K562 (cell line): ENCODE measurements around the gene AGFG2. TPM values are rescaled to one million over a fixed set of nuclear protein-coding genes. Genes with fewer than 3 reads are reported as not detected.
A peak's percentile ranks its signal among the peaks of the same experiment; 100 is the strongest.
"Not testable (repeated sequence)": the region's sequence is repeated elsewhere in the genome, so short reads cannot be mapped to it uniquely, and the experiment has no call there.

ENCODE experiments used
- ATAC-seq: fragments of 200-7000 bp; cut with Tn5 transposase; 3 replicates; pipeline ENCODE4 v1.9.1; 2020; ENCODE audit warnings: moderate library complexity
- BruUV-seq: library from RNA; stranded (reverse); fragments of 400-500 nt; replicated peaks from 2 replicates; lab custom pipeline; 2021; lab: Mats Ljungman, UMichigan
- CTCF ChIA-PET: fragments of 300-600 bp; formaldehyde crosslinking; extraction: SDS; loops from one replicate; lab custom pipeline; 2021; ENCODE audit warnings: low intra/inter-chr PET ratio; lab: Yijun Ruan, JAX
- POLR2A ChIA-PET: fragments of 300-600, 350-650 bp; sonication (Branson Sonifier 250); formaldehyde crosslinking; extraction: SDS; loops from one replicate; lab custom pipeline; 2021; ENCODE audit warnings: antibody characterized with exemption, inconsistent platforms; lab: Yijun Ruan, JAX
- DNase-seq, 4 experiments: peaks; one replicate each; pipeline versions ENCODE4 v3.0.0 to v3.0.0-alpha.2; 2011 to 2018; ENCODE audit warnings: low spot score in 3 of 4, mixed read lengths in 3 of 4; ENCODE audit errors: extremely low read depth in 1 of 4
- FAIRE-seq: peaks from 2 replicates; lab custom pipeline; 2011; peaks lifted over from hg19 to GRCh38; lab: Jason Lieb, UNC
- H2AFZ ChIP-seq: 2 replicates; pipeline ENCODE4 v1.6.0; 2011; ENCODE audit warnings: low read depth, low read length, control low read depth, inconsistent platforms
- H3K27ac ChIP-seq: fragments of 200-600 bp; 3 replicates; pipeline ENCODE4 v1.8.0; 2011; ENCODE audit warnings: low read depth, mild to moderate bottlenecking, control low read depth, inconsistent platforms, low read length, moderate library complexity, mixed read lengths; ENCODE audit errors: extremely low read depth
- H3K27me3 ChIP-seq, 2 experiments: fragments of 300-600 bp in 1 of 2; 2 replicates in 1 of 2; 3 replicates in 1 of 2; pipeline versions ENCODE4 v1.6.0 to v1.8.0; 2011; ENCODE audit warnings: inconsistent platforms in 2 of 2, low read length in 2 of 2, mild to moderate bottlenecking in 1 of 2, mixed read lengths in 1 of 2, moderate library complexity in 1 of 2; ENCODE audit not compliant: control insufficient read depth in 2 of 2, insufficient read depth in 2 of 2
- H3K36me3 ChIP-seq: fragments of 300-600 bp; 3 replicates; pipeline ENCODE4 v1.8.0; 2011; ENCODE audit warnings: mild to moderate bottlenecking, low read length, inconsistent platforms; ENCODE audit not compliant: control insufficient read depth, insufficient read depth
- H3K4me1 ChIP-seq, 2 experiments: fragments of 200-600 bp in 1 of 2; replicated peaks in 1 of 2; 2 replicates in 1 of 2; 3 replicates in 1 of 2; pipeline versions ENCODE4 v1.5.1 to v1.8.0; 2011; ENCODE audit warnings: inconsistent platforms in 2 of 2, low read length in 2 of 2, mild to moderate bottlenecking in 1 of 2, mixed read lengths in 1 of 2, moderate library complexity in 1 of 2; ENCODE audit not compliant: control insufficient read depth in 2 of 2, insufficient read depth in 2 of 2
- H3K4me2 ChIP-seq: 2 replicates; pipeline ENCODE4 v1.6.1; 2011; ENCODE audit warnings: low read length, control low read depth, inconsistent platforms, mixed read lengths; ENCODE audit not compliant: insufficient read depth
- H3K4me3 ChIP-seq: fragments of 200-600 bp; sonication (generic), shearing (Covaris generic); 2 replicates; pipeline ENCODE4 v1.5.1; 2016; ENCODE audit warnings: control low read depth, inconsistent platforms
- H3K79me2 ChIP-seq: fragments of 200-600 bp; 3 replicates; pipeline ENCODE4 v1.8.0; 2011; ENCODE audit warnings: low read length, inconsistent platforms; ENCODE audit not compliant: control insufficient read depth, insufficient read depth
- H3K9ac ChIP-seq, 2 experiments: 2 replicates each; pipeline versions ENCODE4 v1.6.0 to v1.6.1; 2011; ENCODE audit warnings: low read depth in 2 of 2, low read length in 2 of 2, control low read depth in 1 of 2, inconsistent platforms in 1 of 2, mild to moderate bottlenecking in 1 of 2, mixed read lengths in 1 of 2; ENCODE audit not compliant: insufficient read depth in 1 of 2
- H3K9me1 ChIP-seq: one replicate; pipeline ENCODE4 v1.6.0; 2011; ENCODE audit warnings: inconsistent platforms, mild to moderate bottlenecking, low read length, moderate library complexity; ENCODE audit not compliant: control insufficient read depth, insufficient read depth
- H3K9me3 ChIP-seq: replicated peaks from 2 replicates; pipeline ENCODE4 v1.5.1; 2011; ENCODE audit warnings: low read depth, low read length, inconsistent platforms; ENCODE audit not compliant: control insufficient read depth, insufficient read depth
- H4K20me1 ChIP-seq: replicated peaks from 2 replicates; pipeline ENCODE4 v1.6.1; 2011; ENCODE audit warnings: low read length, inconsistent platforms, mixed read lengths; ENCODE audit not compliant: control insufficient read depth, insufficient read depth
- CBFA2T2 ChIP-seq: fragments of 450-650 bp; conservative IDR thresholded peaks from 2 replicates; pipeline ENCODE4 v1.6.1; 2017; ENCODE audit warnings: mild to moderate bottlenecking
- CEBPB ChIP-seq: fragments of 450-650 bp; IDR thresholded peaks from 2 replicates; pipeline ENCODE4 v1.6.1; 2016; ENCODE audit warnings: missing genetic modification characterization, missing compliant biosample characterization
- CXXC5 ChIP-seq: fragments of 250-450 bp; sonication (Bioruptor Pico); IDR thresholded peaks from 2 replicates; pipeline ENCODE4 v1.8.0; 2022; ENCODE audit warnings: inconsistent platforms, mild to moderate bottlenecking, moderate library complexity
- NONO ChIP-seq, 2 experiments: fragments of 200-400 bp in 1 of 2; fragments of 450-650 bp in 1 of 2; formaldehyde crosslinking in 1 of 2; IDR thresholded peaks; 2 replicates each; pipeline ENCODE4 v1.6.1; 2017; ENCODE audit warnings: low read depth in 2 of 2, mild to moderate bottlenecking in 2 of 2, moderate library complexity in 2 of 2, low read length in 1 of 2
- U2AF1 ChIP-seq: fragments of 200-400 bp; formaldehyde crosslinking; optimal IDR thresholded peaks from 2 replicates; pipeline ENCODE3; 2017; ENCODE audit warnings: mild to moderate bottlenecking, low read depth, low read length, moderate library complexity
- ZNF311 ChIP-seq: fragments of 250-450 bp; sonication (Bioruptor Pico); IDR thresholded peaks from 2 replicates; pipeline ENCODE4 v1.4.0; 2020; ENCODE audit warnings: mild to moderate bottlenecking, moderate library complexity
- ZNF354B ChIP-seq: fragments of 250-450 bp; sonication (Bioruptor Pico); IDR thresholded peaks from 2 replicates; pipeline ENCODE4 v1.4.0; 2020
- WGBS: fragments of 100-300 bp; shearing (Covaris generic); methylation state at CpG from one replicate; pipeline ENCODE4 v1.1.6; 2016; ENCODE audit warnings: low coverage, mixed read lengths; ENCODE audit not compliant: insufficient coverage; ENCODE audit errors: missing lambda C conversion rate; 5-methylcytosine and 5-hydroxymethylcytosine counted together
- in situ Hi-C: fragments of 300-500 bp; cut with MboI; formaldehyde crosslinking; loops from 4 replicates; pipeline ENCODE4 v1.15.0; 2018; ENCODE audit warnings: inconsistent platforms, mixed read lengths
- intact Hi-C: fragments of 100-400 bp; cut with micrococcal nuclease; formaldehyde crosslinking; loops from 2 replicates; pipeline ENCODE4 v1.14.2; 2022
- polyA plus RNA-seq, 8 experiments: library from polyadenylated mRNA; depleted of rRNA in 4 of 8; stranded (reverse) in 5 of 8; unstranded in 3 of 8; fragments of >200 nt; fragmentation: Nextera tagmentation in 2 of 8; fragmentation: Illumina TruSeq in 1 of 8; extraction: Ambion mirVana in 2 of 8; extraction: Trizol in 1 of 8; gene quantifications; 2 replicates each; pipeline versions ENCODE4 v1.2.1 to v1.2.3, GENCODE V29; 2011 to 2014; ENCODE audit warnings: inconsistent platforms in 1 of 8, missing spikeins in 1 of 8
- total RNA-seq, 7 experiments: library from RNA; depleted of rRNA in 6 of 7; stranded (reverse); fragments of >200 nt in 6 of 7; fragmentation: Illumina TruSeq in 2 of 7; extraction: Trizol in 2 of 7; gene quantifications; 2 replicates each; pipeline versions ENCODE4 v1.2.1 to v1.2.3, GENCODE V29; 2011 to 2021; ENCODE audit warnings: low replicate concordance in 1 of 7
- TF ChIP-seq, protein P1 (sequence below), 2 experiments: fragments of 250-450 bp in 1 of 2; fragments of 450-650 bp in 1 of 2; sonication (Bioruptor Pico) in 1 of 2; IDR thresholded peaks; 2 replicates each; pipeline versions ENCODE4 v1.6.1 to v1.8.0; 2016 to 2021; ENCODE audit warnings: mild to moderate bottlenecking in 2 of 2, moderate library complexity in 2 of 2, missing compliant biosample characterization in 1 of 2, missing genetic modification characterization in 1 of 2
- TF ChIP-seq, protein P2 (sequence below): fragments of 450-650 bp; IDR thresholded peaks from 2 replicates; pipeline ENCODE4 v1.6.1; 2016; ENCODE audit warnings: borderline replicate concordance
- TF ChIP-seq, protein P3 (sequence below), 3 experiments: IDR thresholded peaks in 2 of 3; conservative IDR thresholded peaks in 1 of 3; 2 replicates each; pipeline ENCODE4 v1.5.1; 2011 to 2012; ENCODE audit warnings: low read length in 3 of 3, mild to moderate bottlenecking in 3 of 3, control low read depth in 2 of 3, improper control_type of control experiment in 1 of 3, inconsistent platforms in 1 of 3, low read depth in 1 of 3, mixed read lengths in 1 of 3, moderate library complexity in 1 of 3; ENCODE audit not compliant: insufficient read depth in 2 of 3

The AGFG2 gene
- total and polyA plus RNA-seq, 9 of the 15 experiments (the other 6 are each of a cell fraction or from before 2014, with no cell fraction given) = 0.31 to 23.1 (median 6.5) TPM

DNA sequence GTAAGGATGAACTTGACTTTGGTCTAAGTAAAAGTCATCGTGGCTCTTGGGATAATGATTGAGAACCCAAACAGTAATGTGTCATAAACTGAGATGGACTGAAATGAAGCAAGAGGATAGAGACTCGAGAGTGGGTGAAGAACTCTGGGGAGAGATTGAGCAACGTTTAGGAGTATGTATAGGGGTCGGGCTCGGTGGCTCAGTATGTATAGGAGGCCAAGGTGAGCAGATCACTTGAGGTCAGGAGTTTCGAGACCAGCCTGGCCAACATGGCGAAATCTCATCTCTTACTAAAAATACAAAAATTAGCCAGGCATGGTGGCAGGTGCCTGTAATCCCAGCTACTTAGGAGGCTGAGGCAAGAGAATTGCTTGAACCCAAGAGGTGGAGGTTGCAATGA lies 2.3 kb downstream of the AGFG2 start:
- H3K9me1 ChIP-seq, H3K27ac ChIP-seq, BruUV-seq, H3K36me3 ChIP-seq, DNase-seq, ATAC-seq, H3K9me3 ChIP-seq, H3K27me3 ChIP-seq, in situ Hi-C loops, H3K4me3 ChIP-seq, H2AFZ ChIP-seq, intact Hi-C loops, H3K4me2 ChIP-seq, CTCF ChIA-PET, H3K9ac ChIP-seq, FAIRE-seq, H4K20me1 ChIP-seq: not testable (repeated sequence)
- POLR2A ChIA-PET = interaction anchor here (0.6 to 2.0 kb wide), 5 partner anchors 8 to 165 kb away, joined by 3 to 14 read pairs (median 3); partner anchors contain the start of gene ZCWPW1
- 81% methylated on average over 7 of the region's 7 CpGs for WGBS
- H3K79me2 ChIP-seq = peaks cover 57% of the 10 kb centered on the region
- peaks cover 38 to 51% of the 10 kb centered on the region in 2 experiments for H3K4me1 ChIP-seq
- TF ChIP-seq CEBPB = 0 out of 2 replicates have a peak, but pooled peaks have one; percentile 41

DNA sequence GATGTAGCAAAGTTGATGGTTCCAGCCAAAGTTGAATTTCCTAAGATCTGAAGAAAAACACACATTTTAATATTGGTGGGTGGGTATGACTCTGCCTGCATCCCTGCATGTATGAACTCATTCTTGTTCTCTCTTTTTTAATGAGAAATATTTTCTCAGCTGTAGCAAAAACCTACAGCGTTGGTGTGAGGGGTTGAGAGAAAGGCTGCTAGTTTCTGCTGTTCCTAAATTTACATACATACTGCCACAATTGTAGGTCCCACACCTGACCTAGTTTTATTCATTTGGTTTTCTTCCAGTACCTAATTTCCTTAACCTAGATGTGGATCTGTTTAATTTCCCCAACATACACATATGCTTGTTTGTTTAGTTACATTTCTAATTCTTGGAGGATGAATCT lies 4.6 kb downstream of the AGFG2 start:
- in situ Hi-C loops (no loop called here), intact Hi-C loops (no loop called here)
- Histone ChIP-seq H3K4me1 (peaks cover 43 to 71% of the 10 kb centered on the region in 2 experiments), H3K27me3 (no peaks in the 10 kb centered on the region), H3K9me3 (no peaks in the 10 kb centered on the region), H3K4me3 (no peak overlapping the region), H3K9me1 (no peaks in the 10 kb centered on the region), H3K27ac (no peak overlapping the region), H3K4me2 (no peak overlapping the region), H3K79me2 (peaks cover 77% of the 10 kb centered on the region), H3K36me3 (peaks cover 7% of the 10 kb centered on the region; the same call in 2 of the 3 replicates), H4K20me1 (no peaks in the 10 kb centered on the region; the same call in 1 of the 2 replicates), H3K9ac (no peak overlapping the region), H2AFZ (no peak overlapping the region)
- no peak for FAIRE-seq
- CTCF ChIA-PET = no interaction called here
- DNase-seq = no peak
- BruUV-seq = no TSS peak
- POLR2A ChIA-PET = interaction anchor here (0.8 to 1.9 kb wide), 3 partner anchors 13 to 43 kb away, joined by 3 to 6 read pairs (median 5); partner anchors contain the start of genes FBXO24 and LRCH4
- 56% methylated on average over 1 of the region's 1 CpG for WGBS
- ATAC-seq = no peak
- TF ChIP-seq NONO (IDR thresholded peaks at IDR 0.05; ENCODE audit: low read depth in 2 of 2, low read length in 1 of 2) = no peak
- TF ChIP-seq ZNF354B (CRISPR knock-in tag) = no peak
- TF ChIP-seq, protein P1, sequence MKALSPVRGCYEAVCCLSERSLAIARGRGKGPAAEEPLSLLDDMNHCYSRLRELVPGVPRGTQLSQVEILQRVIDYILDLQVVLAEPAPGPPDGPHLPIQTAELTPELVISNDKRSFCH (CRISPR knock-in tag; IDR thresholded peaks at IDR 0.05) = no peak
- TF ChIP-seq, protein P1 (tag; IDR thresholded peaks at IDR 0.05) = no peak
- no peak for TF ChIP-seq CBFA2T2
- TF ChIP-seq, protein P2, sequence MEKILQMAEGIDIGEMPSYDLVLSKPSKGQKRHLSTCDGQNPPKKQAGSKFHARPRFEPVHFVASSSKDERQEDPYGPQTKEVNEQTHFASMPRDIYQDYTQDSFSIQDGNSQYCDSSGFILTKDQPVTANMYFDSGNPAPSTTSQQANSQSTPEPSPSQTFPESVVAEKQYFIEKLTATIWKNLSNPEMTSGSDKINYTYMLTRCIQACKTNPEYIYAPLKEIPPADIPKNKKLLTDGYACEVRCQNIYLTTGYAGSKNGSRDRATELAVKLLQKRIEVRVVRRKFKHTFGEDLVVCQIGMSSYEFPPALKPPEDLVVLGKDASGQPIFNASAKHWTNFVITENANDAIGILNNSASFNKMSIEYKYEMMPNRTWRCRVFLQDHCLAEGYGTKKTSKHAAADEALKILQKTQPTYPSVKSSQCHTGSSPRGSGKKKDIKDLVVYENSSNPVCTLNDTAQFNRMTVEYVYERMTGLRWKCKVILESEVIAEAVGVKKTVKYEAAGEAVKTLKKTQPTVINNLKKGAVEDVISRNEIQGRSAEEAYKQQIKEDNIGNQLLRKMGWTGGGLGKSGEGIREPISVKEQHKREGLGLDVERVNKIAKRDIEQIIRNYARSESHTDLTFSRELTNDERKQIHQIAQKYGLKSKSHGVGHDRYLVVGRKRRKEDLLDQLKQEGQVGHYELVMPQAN = no peak
- TF ChIP-seq ZNF311 (CRISPR knock-in tag) = no peak
- TF ChIP-seq U2AF1 = no peak
- no peak for TF ChIP-seq CXXC5 (CRISPR knock-in tag)
- TF ChIP-seq, protein P3, sequence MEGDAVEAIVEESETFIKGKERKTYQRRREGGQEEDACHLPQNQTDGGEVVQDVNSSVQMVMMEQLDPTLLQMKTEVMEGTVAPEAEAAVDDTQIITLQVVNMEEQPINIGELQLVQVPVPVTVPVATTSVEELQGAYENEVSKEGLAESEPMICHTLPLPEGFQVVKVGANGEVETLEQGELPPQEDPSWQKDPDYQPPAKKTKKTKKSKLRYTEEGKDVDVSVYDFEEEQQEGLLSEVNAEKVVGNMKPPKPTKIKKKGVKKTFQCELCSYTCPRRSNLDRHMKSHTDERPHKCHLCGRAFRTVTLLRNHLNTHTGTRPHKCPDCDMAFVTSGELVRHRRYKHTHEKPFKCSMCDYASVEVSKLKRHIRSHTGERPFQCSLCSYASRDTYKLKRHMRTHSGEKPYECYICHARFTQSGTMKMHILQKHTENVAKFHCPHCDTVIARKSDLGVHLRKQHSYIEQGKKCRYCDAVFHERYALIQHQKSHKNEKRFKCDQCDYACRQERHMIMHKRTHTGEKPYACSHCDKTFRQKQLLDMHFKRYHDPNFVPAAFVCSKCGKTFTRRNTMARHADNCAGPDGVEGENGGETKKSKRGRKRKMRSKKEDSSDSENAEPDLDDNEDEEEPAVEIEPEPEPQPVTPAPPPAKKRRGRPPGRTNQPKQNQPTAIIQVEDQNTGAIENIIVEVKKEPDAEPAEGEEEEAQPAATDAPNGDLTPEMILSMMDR (IDR thresholded peaks at IDR 0.05 in 2 of 3, conservative IDR thresholded peaks at IDR 0.05 in 1 of 3; ENCODE audit: insufficient read depth in 2 of 3, low read depth in 1 of 3, low read length in 3 of 3) = no peak
